ENCODE results near the gene IL1RL1.

Gene IL1RL1

DNA sequence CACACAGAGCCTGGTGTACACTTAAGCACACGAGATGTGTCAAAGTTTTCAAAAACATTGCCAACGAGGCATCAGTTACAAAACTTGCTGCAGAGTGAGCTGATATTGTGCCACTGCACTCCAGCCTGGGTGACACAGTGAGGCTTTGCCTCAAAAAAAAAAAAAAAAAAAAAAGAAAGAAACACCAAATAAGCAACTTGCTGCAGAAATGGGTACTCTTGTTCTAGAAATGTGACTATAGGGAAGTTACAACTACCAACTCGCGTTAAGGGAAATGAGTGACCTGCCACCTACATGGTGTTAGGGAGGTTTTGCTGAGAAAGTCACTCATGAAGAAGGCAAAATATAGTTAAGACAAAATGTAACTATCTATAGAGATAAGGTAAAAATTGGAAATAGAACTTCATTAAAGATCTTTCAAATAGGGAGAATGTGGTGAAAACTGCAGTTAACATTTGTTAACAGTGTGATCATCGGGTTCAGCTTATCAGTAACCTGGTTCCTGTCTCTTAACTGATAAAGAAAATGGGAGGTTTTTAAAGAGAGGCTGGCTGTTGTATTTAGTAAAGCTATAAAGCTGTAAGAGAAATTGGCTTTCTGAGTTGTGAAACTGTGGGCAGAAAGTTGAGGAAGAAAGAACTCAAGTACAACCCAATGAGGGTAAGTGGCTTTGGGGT is at the start of gene IL1RL1:
Gene IL1RL1, plus strand, starts transcription at position 600 of the 677 bp plus-strand sequence. CDS start 26,702 bp downstream, outside the sequence.
- DNase-seq (ENCODE audit: low spot score), result no peak

DNA sequence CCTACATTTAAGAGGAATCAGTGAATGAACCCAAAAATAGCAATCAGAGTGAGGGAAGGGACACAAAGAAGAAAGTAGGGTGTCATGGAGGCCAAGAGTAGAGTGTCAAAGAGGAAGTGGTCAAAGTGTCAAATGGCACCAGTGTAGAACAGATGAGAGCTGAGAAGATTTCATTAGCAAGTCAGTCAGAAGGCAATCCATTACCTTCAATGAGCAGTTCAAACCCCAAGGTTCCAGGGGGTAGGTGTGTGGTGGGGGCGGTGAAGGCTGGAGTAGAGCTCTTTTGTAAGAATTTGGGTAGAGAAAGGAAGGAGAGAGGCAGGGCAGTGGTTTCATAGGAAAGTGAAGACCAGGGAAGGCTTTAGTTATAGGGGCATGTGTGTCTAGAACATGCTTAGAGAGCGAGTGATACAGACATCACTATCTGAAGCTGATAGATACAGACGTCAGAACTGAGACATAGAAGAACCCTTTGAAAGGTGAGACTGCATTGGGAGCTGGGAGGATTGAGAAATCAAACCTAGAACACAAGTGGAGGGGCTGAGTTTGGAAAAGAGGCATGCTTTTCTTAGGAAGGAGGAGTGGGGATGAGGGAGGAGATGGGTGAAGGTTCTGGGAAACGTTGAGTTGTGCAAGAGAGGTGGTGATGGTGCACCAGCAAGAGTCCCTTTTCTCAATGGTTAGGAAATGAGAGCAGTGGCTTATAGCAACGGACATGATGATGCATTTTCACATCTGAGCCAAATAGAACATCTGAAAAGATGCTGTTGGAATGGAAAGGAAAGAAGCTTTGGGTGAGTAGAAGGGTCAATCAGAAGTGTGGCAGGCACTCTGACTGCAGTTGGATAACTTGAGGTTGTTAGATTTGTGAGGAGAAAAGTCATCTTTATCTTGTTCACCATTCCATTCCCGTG is 48.9 kb upstream of the IL1RL1 start:
- DNase-seq (ENCODE audit: low spot score), result no peak

DNA sequence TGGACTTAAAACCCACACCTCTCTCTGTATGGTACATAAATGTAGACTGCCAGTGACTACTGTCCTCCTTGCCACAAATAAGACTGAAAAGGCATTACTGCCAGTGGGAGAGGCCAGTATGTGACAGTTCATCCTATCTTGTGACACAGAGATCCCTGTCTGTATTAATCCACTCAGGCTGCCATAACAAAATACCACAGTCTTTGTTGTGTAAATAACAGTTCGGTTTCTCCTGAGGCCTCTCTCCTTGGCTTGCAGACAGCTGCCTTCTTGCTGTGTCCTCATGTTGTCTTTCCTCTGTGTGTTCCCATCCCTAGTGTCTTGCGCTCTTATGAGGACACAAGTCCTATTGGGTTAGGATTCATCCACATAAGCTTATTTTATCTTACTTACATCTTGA is 46.4 kb upstream of the IL1RL1 start:
- DNase-seq (ENCODE audit: low spot score), result no peak

DNA sequence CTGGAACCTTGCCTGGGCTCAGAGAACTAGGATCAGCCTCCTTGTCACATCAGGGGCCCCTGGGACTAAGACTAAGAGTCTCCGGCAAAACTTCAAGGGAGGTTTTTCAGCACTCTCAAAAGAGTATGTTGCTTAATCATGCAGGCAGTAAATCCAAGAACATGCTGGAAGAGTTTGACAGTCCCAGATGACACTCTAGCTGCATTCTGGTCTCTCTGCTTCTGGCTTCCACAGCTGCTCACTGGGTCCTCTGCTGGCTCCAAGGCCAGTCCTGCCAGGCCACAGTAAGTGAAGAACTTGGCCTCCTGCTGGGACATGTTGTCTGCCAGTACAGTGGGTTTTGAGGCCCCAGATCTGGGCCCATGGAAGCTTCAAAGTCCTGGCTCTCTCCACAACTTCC is 45.2 kb upstream of the IL1RL1 start:
- DNase-seq (ENCODE audit: low spot score), result no peak

DNA sequence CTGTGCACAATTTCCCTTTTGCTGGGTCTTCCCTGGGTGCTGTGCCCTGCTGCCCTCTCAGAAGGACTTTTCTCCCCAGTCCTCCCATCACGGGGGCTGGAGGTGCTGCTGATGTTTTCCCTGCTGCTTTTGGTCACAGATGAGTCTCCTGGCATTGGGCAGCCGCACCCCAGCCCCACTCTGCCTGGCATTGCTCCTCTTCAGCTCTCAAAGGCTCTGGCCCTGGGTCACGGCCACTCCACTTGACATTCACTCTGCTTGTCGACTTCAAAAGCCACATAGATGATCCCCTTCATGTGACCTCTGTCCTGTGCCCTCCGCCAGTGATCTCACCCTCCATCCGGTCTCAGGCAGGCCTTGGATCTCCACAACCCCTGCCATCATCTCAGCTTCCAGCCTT is 43.6 kb upstream of the IL1RL1 start:
- DNase-seq (ENCODE audit: low spot score), result no peak

DNA sequence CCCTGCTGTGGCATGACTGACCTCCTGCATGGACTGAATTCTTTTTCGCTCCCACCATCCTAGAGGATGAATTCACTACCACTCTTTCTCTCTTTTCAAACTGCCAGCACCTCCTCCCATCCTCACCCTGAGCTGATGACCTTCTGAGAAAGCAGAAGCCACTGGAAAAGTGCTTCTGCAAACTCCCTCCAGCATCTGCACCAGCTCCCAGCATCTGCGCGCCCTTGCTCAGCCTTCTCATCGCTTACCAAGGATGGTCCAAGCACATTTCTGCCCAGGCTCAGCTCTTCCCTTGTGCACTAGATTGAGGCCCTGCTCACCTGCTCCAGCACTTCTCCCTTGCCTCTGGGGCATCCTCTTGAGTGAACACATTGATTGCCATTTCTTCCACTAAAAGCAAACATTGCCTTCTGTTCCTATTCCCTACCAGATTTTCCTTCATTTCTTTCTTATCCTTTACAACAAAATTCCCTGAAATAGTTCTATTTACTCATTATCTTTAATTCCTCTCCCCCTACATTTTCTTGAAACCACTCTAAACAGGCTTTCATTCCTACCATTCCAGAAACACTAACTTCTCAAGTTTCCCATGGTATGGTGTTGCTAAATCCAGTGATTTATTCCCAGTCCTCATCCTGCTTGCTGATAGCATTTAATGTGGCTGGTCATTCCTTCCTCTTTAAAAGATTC is 42.7 kb upstream of the IL1RL1 start:
- no peak for DNase-seq (ENCODE audit: low spot score)

DNA sequence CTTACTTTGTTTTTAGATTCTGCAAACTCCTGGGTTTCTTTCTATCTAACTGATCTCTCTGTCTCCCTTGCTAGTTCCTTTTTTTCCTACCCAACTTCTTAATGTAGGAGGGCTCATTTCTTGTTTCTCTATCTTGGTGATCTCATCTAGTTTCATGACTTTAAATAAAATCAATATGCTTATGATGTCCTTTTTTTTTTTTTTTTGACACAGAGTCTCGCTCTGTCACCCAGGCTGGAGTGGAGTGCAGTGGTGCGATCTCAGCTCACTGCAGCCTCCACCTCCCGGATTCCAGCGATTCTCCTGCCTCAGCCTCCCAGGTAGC is 42.2 kb upstream of the IL1RL1 start:
- no peak for DNase-seq (ENCODE audit: low spot score)

DNA sequence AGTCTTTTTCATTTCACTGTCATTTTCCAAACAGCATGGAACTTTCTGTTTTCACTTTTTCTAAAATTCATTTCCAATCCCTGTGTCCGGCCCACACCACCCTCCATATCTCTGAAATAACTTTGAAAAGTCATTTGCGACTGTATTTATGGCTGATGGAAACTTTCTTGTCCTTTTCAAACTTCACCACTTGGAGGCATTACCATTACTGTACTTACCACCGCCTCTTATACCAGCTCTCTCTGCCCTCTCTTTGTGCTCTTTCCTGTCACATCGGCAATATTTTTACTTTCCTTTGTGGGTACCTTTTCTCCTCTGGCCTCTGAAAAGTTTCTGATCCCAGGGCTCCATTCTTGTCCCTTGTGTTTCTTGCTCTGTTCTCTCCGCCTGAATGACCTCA is 39.5 kb upstream of the IL1RL1 start:
- no peak for DNase-seq (ENCODE audit: low spot score)

DNA sequence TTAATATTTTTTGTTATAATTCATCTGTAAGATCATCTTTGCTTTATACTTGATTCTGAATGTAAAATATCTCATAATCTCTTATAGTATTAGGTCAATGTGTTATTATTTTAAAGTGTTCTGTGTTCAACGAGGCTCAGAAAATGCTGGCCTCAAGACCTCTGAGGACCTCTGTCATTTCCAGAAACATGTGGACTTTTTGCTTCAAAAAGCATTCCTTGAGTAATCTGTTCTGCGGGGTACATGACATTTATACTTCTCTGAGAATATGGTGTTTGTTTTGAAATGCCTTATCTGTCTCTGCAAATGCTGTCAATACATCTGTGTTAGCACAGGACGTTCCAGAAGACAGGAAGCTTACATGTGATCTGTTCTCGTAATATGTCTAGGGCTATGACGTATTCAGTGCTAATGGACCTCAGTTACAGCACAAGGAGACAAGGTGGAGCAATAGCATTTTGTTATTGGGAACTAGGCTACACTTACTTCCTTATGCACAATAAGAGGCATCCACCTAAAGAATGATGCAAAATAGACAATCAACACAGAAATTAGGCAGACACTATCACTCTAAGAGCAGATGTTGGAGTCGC is 37.6 kb upstream of the IL1RL1 start:
- DNase-seq (ENCODE audit: low spot score), result no peak

DNA sequence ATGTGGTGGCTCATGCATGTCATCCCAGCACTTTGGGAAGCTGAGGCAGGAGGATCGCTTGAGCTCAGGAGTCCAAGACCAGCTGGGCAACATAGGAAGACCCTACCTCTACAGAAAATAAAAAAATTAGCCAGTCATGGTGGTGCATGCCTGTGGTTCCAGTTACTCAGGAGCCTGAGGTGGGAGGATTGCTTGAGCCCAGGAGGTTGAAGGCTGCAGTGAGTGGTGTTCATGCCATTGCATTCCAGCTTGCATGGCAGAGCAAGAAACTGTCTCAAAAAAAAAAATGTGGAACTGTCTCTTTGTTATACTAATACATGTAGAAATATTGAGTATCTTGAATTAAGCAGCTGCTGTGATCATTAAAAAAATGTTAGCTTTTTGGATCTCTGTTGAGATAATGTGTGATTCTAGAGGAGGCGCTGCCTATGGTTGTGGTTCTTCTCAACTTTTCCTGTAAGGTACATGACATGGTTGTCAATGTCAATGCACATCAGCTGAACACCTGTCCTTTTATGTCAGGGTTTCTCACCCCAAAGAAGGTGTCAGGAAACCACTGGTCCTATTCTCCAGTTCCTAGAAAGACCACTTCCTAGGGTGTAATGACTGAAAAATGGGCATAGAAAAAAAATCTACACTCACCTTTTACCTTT is 34.7 kb upstream of the IL1RL1 start:
- DNase-seq (ENCODE audit: low spot score), result no peak

DNA sequence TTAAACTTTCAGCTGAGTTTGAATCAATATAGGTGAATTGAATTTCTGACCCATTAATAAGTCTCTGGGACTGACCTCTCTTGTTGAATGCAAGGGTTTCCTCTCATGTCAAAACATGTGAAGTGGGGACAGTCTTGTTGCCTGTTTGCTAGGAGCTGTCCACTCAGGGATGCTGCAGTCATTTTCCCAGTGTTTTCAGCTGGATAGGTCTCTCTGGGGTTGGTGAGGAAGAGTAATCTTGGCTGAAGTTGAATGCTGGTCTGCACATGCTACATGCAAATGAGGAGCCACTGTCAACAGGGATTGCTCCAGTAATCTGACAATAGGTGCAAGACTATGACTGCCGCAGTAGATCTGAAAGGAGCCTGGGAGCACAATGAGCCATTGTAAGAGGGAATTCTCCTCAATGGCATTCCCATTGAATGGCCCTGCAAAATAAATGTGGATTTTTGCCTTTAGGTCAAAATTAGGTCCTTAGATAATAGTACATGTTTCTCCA is 34.1 kb upstream of the IL1RL1 start:
- DNase-seq (ENCODE audit: low spot score), result no peak

DNA sequence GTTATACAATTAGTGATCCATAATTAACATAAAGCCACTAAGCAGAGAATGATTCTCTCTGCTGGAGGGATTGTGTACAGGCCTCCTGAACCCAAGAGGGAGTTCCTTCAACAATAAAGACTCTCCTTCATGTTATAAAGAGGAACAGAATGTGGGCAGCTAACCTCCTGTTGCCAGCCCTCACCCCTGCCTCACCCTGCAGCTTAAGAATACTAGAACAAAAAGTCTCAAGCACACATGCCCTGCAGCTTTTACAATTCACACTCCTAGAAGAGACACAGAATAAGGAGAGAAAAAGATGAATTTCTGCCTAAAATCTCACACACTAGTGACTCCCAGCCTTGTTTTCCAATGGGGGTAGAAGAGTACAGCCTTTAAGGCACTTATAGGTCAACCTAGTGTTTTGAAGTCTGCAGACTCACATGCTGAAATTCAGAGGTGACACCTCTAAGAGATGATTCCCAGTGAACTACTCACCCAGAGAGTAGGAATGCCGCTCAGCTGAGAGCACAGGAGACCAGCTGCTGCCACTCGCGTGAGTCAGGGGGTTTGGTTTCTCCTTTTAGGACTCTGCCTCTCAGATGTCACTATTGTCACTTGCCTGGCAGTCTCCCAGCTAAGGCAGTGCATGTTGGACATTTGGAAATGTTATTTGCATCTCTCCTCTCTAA is 32.5 kb upstream of the IL1RL1 start:
- DNase-seq (ENCODE audit: low spot score), result no peak

DNA sequence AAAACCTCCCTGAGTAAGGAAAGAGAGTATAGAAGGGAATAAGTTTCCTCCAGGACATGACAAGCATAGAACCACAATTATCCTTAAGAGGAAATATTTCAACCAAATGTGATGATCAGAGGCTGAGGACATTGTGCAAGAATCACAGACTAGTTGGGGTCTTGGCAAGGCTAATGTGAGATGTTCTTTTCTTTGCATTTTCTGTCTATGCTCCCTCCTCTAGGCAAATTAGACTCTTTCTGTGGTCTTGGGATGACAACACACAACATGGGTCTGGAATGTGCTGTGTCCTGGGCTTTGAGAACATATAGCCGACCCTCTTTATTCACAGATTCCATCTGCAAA is 32.0 kb upstream of the IL1RL1 start:
- DNase-seq (ENCODE audit: low spot score), result no peak

DNA sequence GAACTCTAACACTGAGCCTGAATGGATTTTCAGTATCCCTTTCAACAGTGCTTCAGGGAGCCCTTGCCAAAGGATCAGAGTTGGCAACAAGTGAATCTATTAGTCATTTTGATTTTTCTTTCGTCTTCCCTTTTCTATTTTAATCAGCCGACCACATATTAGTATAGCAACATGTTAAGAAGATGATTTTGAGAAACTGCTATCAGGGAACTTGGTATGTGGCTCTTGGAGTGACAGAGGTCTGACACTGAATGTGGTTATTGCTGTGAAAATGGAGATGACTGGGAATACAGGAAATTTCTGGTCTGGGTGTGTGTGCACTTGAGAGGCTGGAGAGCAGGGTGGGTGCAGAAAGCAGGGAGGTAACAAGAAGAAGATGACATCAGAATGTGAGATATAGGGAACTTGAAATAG is 28.7 kb upstream of the IL1RL1 start:
- DNase-seq (ENCODE audit: low spot score), result no peak

DNA sequence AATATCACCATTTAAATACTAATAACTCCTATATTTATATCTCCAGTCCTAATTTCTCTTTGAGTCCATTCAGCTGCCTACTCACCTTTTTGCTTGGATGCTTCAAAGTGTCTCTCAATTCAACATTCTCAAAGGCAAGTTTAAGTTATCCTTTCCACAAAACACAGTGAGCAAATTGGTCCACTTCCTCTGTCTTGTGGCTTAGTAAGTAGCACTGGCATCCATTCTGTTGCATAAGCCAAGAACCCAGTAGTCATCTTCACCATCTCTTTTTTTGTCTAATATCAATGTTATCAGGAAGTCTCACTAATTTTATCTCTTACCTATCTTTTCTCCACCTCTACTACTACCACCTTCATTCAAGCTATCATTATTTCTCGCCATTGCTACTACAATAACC is 27.4 kb upstream of the IL1RL1 start:
- no peak for DNase-seq (ENCODE audit: low spot score)

DNA sequence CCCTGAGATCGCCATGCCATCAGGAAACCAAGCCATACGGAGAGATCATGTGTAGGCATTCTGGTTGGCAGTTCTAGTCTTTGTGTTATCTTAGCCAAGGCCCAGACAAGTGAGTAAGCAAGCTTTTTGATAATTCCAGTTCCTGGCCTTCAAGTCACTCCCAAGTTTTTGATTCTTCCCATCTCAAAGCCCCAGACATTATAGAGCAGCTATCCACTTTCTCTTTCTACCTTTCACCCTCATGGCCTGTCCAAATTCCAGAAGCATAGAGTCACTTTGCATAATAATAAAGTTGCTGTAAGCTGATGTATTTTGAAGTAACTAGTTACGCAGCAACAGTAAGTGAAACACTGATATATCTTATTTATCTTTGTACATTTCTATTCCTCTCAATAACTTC is 26.8 kb upstream of the IL1RL1 start:
- DNase-seq (ENCODE audit: low spot score), result no peak

DNA sequence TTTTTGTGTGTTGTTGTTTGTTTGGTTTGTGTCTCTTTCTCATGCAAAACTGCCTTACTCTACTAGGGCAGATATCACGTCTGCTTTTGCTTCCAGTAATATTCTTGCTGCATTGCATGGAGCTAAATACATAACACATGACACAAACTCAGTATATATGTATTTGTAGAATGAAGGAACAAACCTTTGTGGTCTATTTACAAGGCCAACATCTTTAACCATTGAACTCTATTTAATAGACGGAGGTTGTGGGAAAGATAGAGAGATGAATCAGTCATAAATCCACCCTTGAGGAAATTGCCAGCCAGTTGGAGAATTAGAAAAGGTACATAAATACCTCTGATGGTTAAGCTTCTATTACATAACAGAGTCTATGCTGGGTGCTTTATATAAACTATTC is 26.0 kb upstream of the IL1RL1 start:
- no peak for DNase-seq (ENCODE audit: low spot score)

DNA sequence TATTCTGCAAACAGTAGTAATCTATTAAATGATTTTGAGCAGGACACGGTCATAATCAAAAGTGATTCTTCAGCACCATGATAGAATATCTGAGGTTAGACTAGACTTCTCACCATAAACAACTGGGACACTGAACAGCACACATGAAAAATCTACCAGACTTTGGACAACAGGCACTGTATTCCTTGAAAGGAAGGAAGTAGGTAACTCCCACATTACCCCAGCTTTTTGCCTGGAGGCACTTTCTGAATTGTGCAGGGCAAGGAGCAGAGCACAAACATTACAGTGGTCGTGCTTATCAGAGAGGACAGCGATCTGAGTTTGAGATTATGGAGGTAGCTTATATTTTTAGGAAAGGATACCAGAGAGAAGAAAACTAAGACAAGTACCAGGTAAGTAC is 25.3 kb upstream of the IL1RL1 start:
- no peak for DNase-seq (ENCODE audit: low spot score)

DNA sequence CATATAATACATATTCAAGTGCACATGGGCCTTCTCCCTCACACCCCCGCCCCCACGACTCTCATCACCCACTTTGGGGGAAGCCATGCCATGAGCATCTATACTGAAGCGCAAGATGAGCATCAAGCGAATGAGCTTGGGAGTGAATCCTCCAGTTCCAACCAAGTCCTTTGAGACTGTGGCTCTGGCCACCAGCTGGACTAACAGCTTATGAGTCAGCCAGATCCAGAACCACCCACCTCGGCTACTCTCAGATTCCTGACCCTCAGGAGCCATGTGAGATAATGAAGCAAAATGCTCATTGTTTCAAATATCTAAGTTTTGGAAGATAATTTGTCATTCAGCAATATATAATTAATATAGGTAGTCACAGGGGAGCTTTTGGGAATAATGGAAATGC is 22.2 kb upstream of the IL1RL1 start:
- no peak for DNase-seq (ENCODE audit: low spot score)

DNA sequence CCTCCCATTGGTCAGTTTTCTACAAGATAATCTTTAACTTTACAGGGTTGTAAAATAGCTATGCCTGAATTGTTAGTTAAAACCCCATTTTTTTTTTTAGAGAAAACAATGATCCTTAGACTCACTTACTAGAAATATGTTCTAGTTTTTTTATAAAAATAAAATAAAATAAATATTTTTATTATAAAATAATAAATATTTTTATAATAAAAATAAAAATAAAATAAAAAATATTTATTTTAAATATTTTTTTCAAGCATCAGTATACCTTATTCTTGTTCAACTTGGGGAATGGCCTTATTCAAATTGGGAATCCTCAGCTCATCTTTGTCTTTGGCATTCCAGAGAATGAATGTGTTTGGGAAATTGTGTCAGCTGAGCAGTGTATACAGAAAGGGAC is 20.8 kb upstream of the IL1RL1 start:
- no peak for DNase-seq (ENCODE audit: low spot score)

DNA sequence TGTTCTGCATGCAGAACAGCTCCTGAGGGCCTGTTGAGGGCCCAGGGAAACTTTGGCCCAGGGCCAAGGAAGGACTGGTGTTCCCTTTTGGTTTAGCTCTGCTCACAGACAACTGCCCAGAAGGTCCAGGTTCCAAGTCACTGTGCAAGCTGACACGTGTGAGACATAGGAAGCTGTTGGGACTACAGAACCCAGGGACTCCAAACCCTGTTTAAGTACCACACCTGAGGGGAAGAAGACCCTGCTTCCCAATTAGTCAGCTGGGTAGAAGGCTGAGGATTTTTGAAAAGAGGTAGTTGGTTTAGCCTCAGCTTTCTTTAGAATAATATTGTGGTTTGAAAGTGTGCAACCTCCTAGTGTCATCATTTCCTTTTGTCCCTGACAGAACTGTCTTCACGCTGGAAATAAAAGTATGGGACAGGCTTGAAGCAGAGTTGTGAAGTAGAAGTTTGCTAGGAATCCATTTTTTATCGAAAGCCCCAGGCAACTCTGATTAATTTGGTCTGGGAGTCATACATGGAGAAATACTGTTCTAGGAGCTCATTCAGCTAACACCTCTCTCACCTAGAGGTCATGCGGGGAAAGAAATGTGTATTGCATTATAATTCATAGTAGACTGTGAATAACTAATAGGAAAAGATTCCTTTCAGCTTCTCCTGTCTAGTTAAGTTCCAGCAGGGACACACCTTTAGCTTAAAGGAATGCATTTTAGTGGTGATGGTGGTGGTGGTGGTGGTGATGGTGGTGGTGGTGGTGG is 19.9 kb upstream of the IL1RL1 start:
- DNase-seq (ENCODE audit: low spot score), result no peak

All from left forelimb (tissue), 1 donor.